SK-N-SH treated with all-trans-retinoic acid at 6 μM for 48 hours (cell line): ENCODE results near the gene NOL9.

Experiments used
- ATAC-seq: fragments of 200-7000 bp; cut with Tn5 transposase; 3 replicates; pipeline ENCODE4 v1.9.1; 2020; ENCODE audit warnings: mild to moderate bottlenecking, moderate library complexity
- ARNTL ChIP-seq: fragments of 450-650 bp; formaldehyde crosslinking; IDR thresholded peaks from 2 replicates; pipeline ENCODE4 v1.5.0; 2020; ENCODE audit warnings: low read depth, mild to moderate bottlenecking, moderate library complexity, borderline replicate concordance
- BACH2 ChIP-seq: fragments of 250-450 bp; sonication (Bioruptor Pico); IDR thresholded peaks from 2 replicates; pipeline ENCODE4 v1.9.0; 2021; ENCODE audit warnings: mild to moderate bottlenecking, borderline replicate concordance
- CREB5 ChIP-seq: fragments of 250-450 bp; sonication (Bioruptor Pico); IDR thresholded peaks from 2 replicates; pipeline ENCODE4 v1.5.1; 2020; ENCODE audit warnings: low read depth, mild to moderate bottlenecking, moderate library complexity
- CSDC2 ChIP-seq: fragments of 250-450 bp; sonication (Bioruptor Pico); IDR thresholded peaks from 2 replicates; pipeline ENCODE4 v1.5.0; 2020; ENCODE audit warnings: mild to moderate bottlenecking, moderate library complexity
- ESRRG ChIP-seq: fragments of 250-450 bp; sonication (Bioruptor Pico); IDR thresholded peaks from 2 replicates; pipeline ENCODE4 v1.6.1; 2021; ENCODE audit warnings: mild to moderate bottlenecking
- GLIS3 ChIP-seq: fragments of 250-450 bp; sonication (Bioruptor Pico); IDR thresholded peaks from 2 replicates; pipeline ENCODE4 v1.5.0; 2020; ENCODE audit warnings: mild to moderate bottlenecking, moderate library complexity
- ISL1 ChIP-seq: fragments of 250-450 bp; sonication (Bioruptor Pico); IDR thresholded peaks from 2 replicates; pipeline ENCODE4 v2.1.2; 2022; ENCODE audit warnings: mild to moderate bottlenecking, moderate library complexity
- OSR1 ChIP-seq: fragments of 250-450 bp; sonication (Bioruptor Pico); IDR thresholded peaks from 2 replicates; pipeline ENCODE4 v1.8.0; 2022; ENCODE audit warnings: moderate library complexity, mild to moderate bottlenecking, inconsistent platforms
- PPARA ChIP-seq: fragments of 250-450 bp; sonication (Bioruptor Pico); IDR thresholded peaks from 2 replicates; pipeline ENCODE4 v1.5.0; 2020; ENCODE audit warnings: mild to moderate bottlenecking, borderline replicate concordance
- SNAI2 ChIP-seq: fragments of 250-450 bp; sonication (Bioruptor Pico); IDR thresholded peaks from 2 replicates; pipeline ENCODE4 v1.5.0; 2020; ENCODE audit warnings: mild to moderate bottlenecking, moderate library complexity
- TCF4 ChIP-seq: fragments of 250-450 bp; sonication (Bioruptor Pico); IDR thresholded peaks from 2 replicates; pipeline ENCODE4 v1.8.0; 2021; ENCODE audit warnings: mild to moderate bottlenecking, moderate library complexity, borderline replicate concordance
- TOX ChIP-seq: fragments of 250-450 bp; sonication (Bioruptor Pico); IDR thresholded peaks from 2 replicates; pipeline ENCODE4 v1.8.0; 2021; ENCODE audit warnings: mild to moderate bottlenecking, moderate library complexity, borderline replicate concordance
- TSHZ2 ChIP-seq: fragments of 250-450 bp; sonication (Bioruptor Pico); IDR thresholded peaks from 2 replicates; pipeline ENCODE4 v1.5.0; 2020; ENCODE audit warnings: mild to moderate bottlenecking, moderate library complexity
- ZC3H10 ChIP-seq: fragments of 250-450 bp; sonication (Bioruptor Pico); IDR thresholded peaks from 2 replicates; pipeline ENCODE4 v1.5.1; 2021; ENCODE audit warnings: mild to moderate bottlenecking, moderate library complexity
- ZFP30 ChIP-seq: fragments of 450-650 bp; formaldehyde crosslinking; IDR thresholded peaks from 2 replicates; pipeline ENCODE4 v1.5.0; 2022; ENCODE audit warnings: mild to moderate bottlenecking, moderate library complexity
- ZNF565 ChIP-seq: fragments of 450-650 bp; formaldehyde crosslinking; conservative IDR thresholded peaks from 2 replicates; pipeline ENCODE4 v1.5.0; 2020; ENCODE audit warnings: low read depth, mild to moderate bottlenecking, moderate library complexity
- ZNF70 ChIP-seq: fragments of 450-650 bp; formaldehyde crosslinking; IDR thresholded peaks from 2 replicates; pipeline ENCODE4 v1.5.0; 2020; ENCODE audit warnings: mild to moderate bottlenecking, moderate library complexity
- ZNF8 ChIP-seq: fragments of 450-650 bp; formaldehyde crosslinking; IDR thresholded peaks from 2 replicates; pipeline ENCODE4 v1.5.0; 2020; ENCODE audit warnings: mild to moderate bottlenecking, moderate library complexity
- TF ChIP-seq, protein P1 (sequence below): fragments of 250-450 bp; sonication (Bioruptor Pico); IDR thresholded peaks from 2 replicates; pipeline ENCODE4 v1.8.0; 2020; ENCODE audit warnings: mild to moderate bottlenecking, moderate library complexity, borderline replicate concordance
- TF ChIP-seq, protein P2 (sequence below): fragments of 250-450 bp; sonication (Bioruptor Pico); IDR thresholded peaks from 2 replicates; pipeline ENCODE4 v1.8.0; 2021; ENCODE audit warnings: low read depth, mild to moderate bottlenecking, moderate library complexity, borderline replicate concordance
- TF ChIP-seq, protein P3 (sequence below): fragments of 250-450 bp; sonication (Bioruptor Pico); IDR thresholded peaks from 2 replicates; pipeline ENCODE4 v1.5.1; 2021; ENCODE audit warnings: mild to moderate bottlenecking, moderate library complexity

NOL9 gene

DNA sequence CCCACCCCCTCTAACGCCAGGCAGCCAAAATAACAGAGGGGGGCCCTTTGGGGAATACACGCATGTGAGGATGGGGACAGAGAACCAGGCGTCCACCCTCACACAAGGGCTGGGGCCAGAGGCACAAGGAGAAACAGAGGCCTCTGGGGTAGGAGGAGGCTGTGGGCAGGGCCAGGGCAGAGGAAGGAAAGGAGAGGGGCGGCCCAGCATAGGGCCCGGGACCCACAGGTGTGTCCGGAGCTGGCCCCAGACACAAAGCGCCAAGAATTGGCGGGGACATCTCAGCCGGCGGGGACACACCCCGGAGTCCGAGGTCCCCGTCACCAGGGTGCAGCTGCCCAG, 69.5 kb downstream of the NOL9 start:
- TF ChIP-seq BACH2 (CRISPR knock-in tag) (no peak), PPARA (CRISPR knock-in tag) (no peak), ZC3H10 (CRISPR knock-in tag) (no peak), ESRRG (CRISPR knock-in tag) (no peak), ARNTL (CRISPR knock-in tag) (no peak), TCF4 (CRISPR knock-in tag) (no peak), ISL1 (CRISPR knock-in tag) (no peak), ZNF565 (no peak), TOX (CRISPR knock-in tag) (no peak), TSHZ2 (CRISPR knock-in tag) (no peak), ZNF8 (CRISPR knock-in tag) (no peak), SNAI2 (no peak), OSR1 (CRISPR knock-in tag) (no peak), ZFP30 (no peak), CREB5 (CRISPR knock-in tag) (no peak)
- TF ChIP-seq, protein P1, sequence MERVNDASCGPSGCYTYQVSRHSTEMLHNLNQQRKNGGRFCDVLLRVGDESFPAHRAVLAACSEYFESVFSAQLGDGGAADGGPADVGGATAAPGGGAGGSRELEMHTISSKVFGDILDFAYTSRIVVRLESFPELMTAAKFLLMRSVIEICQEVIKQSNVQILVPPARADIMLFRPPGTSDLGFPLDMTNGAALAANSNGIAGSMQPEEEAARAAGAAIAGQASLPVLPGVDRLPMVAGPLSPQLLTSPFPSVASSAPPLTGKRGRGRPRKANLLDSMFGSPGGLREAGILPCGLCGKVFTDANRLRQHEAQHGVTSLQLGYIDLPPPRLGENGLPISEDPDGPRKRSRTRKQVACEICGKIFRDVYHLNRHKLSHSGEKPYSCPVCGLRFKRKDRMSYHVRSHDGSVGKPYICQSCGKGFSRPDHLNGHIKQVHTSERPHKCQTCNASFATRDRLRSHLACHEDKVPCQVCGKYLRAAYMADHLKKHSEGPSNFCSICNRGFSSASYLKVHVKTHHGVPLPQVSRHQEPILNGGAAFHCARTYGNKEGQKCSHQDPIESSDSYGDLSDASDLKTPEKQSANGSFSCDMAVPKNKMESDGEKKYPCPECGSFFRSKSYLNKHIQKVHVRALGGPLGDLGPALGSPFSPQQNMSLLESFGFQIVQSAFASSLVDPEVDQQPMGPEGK (CRISPR knock-in tag), result no peak
- TF ChIP-seq, protein P2, sequence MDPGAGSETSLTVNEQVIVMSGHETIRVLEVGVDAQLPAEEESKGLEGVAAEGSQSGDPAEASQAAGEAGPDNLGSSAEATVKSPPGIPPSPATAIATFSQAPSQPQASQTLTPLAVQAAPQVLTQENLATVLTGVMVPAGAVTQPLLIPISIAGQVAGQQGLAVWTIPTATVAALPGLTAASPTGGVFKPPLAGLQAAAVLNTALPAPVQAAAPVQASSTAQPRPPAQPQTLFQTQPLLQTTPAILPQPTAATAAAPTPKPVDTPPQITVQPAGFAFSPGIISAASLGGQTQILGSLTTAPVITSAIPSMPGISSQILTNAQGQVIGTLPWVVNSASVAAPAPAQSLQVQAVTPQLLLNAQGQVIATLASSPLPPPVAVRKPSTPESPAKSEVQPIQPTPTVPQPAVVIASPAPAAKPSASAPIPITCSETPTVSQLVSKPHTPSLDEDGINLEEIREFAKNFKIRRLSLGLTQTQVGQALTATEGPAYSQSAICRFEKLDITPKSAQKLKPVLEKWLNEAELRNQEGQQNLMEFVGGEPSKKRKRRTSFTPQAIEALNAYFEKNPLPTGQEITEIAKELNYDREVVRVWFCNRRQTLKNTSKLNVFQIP (CRISPR knock-in tag), result no peak
- no peak for ATAC-seq

GRCh38 chr1:6483761-6484117, 70.6 kb downstream of the NOL9 start:
- TF ChIP-seq, protein P1 (CRISPR knock-in tag), result no peak
- TF ChIP-seq TSHZ2 (CRISPR knock-in tag) (no peak), ZNF565 (no peak), GLIS3 (CRISPR knock-in tag) (no peak), BACH2 (CRISPR knock-in tag) (no peak), OSR1 (CRISPR knock-in tag) (no peak), ARNTL (CRISPR knock-in tag) (no peak), TCF4 (CRISPR knock-in tag) (no peak), ISL1 (CRISPR knock-in tag) (no peak), ZNF70 (CRISPR knock-in tag) (no peak), ZC3H10 (CRISPR knock-in tag) (no peak), CSDC2 (CRISPR knock-in tag) (no peak)
- TF ChIP-seq, protein P3, sequence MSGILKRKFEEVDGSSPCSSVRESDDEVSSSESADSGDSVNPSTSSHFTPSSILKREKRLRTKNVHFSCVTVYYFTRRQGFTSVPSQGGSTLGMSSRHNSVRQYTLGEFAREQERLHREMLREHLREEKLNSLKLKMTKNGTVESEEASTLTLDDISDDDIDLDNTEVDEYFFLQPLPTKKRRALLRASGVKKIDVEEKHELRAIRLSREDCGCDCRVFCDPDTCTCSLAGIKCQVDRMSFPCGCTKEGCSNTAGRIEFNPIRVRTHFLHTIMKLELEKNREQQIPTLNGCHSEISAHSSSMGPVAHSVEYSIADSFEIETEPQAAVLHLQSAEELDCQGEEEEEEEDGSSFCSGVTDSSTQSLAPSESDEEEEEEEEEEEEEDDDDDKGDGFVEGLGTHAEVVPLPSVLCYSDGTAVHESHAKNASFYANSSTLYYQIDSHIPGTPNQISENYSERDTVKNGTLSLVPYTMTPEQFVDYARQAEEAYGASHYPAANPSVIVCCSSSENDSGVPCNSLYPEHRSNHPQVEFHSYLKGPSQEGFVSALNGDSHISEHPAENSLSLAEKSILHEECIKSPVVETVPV, result no peak
- ATAC-seq, result no peak
